HG03469 (cell line): ENCODE results near the gene FHIT.
"Not testable (repeated sequence)": the region's sequence is repeated elsewhere in the genome, so short reads cannot be mapped to it uniquely, and the experiment has no call there.

Source experiments
- ATAC-seq: cut with Tn5 transposase; IDR thresholded peaks from one replicate; pipeline ENCODE4 v1.9.1; 2021; ENCODE audit warnings: mild to moderate bottlenecking, moderate library complexity, moderate number of reproducible peaks; ENCODE audit not compliant: unreplicated experiment

Gene FHIT

GRCh38 chr3:60585918-60586317 is 665.3 kb downstream of the FHIT start:
- ATAC-seq: peak; percentile 79

GRCh38 chr3:60584250-60584649 is 667.0 kb downstream of the FHIT start:
- no peak for ATAC-seq

- no peak for ATAC-seq
Observed at GRCh38 chr3:60582288-60582687, 669.0 kb downstream of the FHIT start.

GRCh38 chr3:60580809-60581208 is 670.4 kb downstream of the FHIT start:
- ATAC-seq: no peak

- ATAC-seq: no peak
Observed at GRCh38 chr3:60579734-60580133, 671.5 kb downstream of the FHIT start.

DNA sequence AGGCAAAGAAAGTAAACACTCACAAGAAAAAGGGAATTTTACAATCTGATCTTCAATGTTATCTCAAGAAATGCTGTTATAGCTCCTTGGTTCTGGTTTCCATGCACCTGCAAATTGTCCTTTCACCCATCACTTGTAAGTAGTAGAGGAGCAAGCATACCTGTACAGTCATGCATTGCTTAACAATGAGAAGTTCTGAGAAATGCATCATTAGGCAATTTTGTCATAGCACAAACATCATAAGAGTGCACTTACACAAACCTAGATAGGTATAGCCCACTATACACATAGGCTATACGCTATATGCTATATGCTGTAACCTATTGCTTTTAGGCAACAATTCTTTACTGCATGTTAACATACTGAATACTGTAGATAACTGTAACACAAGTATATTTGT is 672.3 kb downstream of the FHIT start:
- ATAC-seq: no peak

- ATAC-seq: no peak
Observed at GRCh38 chr3:60577601-60578000, 673.7 kb downstream of the FHIT start.

DNA sequence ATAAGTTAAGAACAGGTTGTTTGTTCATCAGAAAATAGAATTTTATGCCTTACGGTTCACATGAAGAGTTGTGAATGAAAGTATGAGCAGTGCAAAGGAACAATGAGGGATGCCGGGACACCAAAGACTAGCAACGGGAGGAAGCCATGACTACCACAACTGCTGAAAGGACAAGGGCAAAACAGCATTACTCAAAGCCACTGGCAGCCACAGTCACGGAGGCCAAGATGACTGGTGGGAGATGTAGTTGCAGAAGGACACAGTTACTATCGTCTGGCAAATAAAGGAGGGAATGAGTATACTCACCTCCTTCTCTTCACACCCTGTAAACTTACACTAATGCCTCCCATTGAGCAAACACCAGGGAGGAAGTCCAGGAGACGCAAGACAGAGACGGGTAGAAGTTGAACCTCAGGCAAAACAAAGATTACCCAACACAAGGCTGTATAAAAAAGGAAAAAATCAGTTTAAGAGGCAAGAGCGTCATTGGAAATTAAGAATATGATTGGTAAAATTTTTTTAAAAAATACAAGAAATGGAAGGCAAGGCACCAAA is 675.5 kb downstream of the FHIT start:
- ATAC-seq: no peak

GRCh38 chr3:60574046-60574769 is 677.0 kb downstream of the FHIT start:
- no peak for ATAC-seq

DNA sequence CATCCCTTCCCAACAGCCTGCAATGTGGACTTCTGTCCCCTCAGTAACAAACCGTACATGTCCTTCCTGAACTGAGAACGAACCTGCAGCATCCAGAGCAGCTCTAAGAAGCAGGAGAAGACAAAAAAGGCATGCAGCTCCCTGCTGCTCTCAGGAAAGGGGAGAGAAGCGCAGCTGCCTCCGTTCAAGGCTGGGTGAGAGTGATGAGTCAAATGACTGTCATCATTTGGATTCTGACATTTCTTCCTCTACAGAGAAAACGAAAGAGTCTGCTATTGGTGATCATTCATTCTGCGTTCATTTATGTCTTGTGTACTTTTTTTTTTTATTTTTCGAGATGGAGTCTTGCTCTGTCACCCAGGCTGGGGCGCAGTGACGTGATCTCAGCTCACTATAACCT is 677.8 kb downstream of the FHIT start:
- ATAC-seq: no peak

DNA sequence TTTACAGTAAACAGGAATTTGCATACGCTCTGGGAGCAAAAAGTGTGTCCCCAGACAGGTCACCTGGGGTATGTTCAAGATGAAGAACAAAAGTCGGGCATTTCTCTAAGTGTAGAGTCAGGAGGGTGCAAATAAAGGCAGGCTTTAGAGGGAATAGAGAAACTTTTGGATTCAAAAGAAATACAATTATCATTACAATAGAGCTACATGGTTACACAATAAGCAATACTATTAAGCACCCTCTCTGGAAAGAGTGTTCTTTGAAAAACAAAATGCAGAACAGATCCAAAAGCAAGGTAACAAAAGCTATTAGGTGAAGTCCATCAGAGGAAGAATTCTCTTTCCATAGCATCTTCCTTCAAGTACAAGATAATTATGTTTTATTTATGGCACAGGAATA is 679.7 kb downstream of the FHIT start:
- ATAC-seq: no peak

DNA sequence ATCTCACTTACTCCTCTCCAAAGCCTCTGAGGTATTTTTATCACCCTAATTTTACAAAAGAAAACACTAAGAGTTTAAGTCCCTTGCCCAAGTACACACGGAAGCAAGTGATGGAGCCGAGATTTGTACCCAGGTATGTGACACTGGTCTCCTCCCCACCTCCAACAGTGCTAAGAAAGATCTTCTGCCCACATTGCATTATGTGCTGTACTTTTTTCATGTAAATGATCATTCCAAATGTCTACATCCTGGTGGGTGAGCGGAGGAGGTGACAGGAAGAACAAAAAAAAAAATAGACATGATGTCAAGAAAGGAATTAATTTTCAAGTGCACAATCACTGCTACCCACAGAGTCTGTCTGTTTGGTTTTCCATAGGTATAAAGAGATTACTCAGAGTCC is 694.1 kb downstream of the FHIT start:
- ATAC-seq: no peak

- ATAC-seq: peak; percentile 95
Observed at GRCh38 chr3:60555686-60556354, 695.4 kb downstream of the FHIT start.

DNA sequence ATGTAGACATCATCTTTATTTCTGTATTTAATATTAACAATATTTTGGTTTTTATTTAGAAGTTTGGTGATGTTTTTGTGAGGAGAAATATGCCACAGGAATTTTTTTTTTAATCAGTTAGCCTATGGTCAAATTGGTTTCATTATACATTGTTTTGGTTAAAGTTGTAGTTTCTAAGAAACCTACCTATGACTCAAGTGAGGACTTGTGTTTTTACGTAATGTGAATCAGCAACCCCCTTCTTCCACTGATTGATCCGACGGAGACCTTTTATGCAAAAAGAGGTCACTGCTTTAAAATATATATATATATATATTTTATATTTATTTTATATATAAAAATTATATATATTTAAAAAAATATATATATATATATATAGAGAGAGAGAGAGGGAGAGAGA is 698.1 kb downstream of the FHIT start:
- ATAC-seq: no peak

DNA sequence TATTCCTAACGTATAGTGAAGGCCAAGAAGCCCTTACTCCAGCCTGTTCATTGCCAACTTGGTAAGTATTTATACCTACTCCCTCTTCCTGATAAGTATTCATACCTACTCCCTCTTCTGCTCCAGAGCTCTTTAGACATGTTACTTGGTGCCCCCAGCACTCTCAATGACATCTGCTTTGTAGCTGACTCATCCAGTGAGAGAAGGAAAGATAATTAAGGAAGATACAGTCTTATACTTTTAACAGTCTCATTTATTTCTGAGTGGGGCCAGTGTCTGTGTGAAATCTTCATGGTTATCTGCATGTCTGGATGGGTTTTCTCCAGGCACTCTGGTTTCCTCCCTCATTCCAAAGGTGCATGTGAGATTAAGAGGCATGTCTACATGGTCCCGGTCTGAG is 698.7 kb downstream of the FHIT start:
- no peak for ATAC-seq

GRCh38 chr3:60551455-60552209 is 699.6 kb downstream of the FHIT start:
- no peak for ATAC-seq

DNA sequence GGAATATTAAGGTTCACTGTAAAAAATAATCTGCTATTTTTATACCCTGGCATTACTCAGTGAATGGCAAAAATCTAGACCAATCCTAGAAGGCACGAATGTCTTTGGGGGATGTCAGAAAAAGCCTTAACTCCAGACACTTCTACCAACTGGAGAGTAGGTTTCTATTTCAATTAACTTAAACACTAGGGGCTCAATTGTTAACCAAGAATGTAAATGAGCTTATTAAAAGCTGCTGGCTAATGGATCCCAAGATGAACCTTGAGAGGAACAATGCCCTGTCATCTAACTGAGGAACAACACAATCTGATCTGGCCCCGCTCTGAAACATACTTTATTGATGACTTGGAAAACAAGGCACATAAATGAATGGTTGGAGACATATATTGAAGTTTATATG is 701.4 kb downstream of the FHIT start:
- no peak for ATAC-seq

DNA sequence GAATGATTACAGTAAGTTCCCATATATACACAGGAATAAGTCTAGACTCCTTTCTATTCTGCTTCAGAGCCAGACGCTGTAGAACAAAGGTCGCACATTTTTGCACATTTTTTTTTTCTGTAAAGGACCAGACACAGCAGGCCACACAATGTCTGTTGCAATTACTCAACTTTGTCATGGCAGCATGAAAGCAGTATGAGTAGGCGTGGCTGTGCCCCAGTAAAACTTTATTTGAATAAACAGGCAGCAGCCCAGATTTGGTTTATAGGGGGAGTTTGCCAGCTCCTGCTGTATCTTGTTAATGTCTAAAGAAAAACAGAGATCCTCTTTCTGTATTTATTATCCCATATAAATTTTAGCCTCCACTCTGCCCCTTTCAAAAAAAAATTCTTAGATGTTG is 708.3 kb downstream of the FHIT start:
- no peak for ATAC-seq

GRCh38 chr3:60539394-60539793 is 711.9 kb downstream of the FHIT start:
- not testable (repeated sequence) for ATAC-seq

DNA sequence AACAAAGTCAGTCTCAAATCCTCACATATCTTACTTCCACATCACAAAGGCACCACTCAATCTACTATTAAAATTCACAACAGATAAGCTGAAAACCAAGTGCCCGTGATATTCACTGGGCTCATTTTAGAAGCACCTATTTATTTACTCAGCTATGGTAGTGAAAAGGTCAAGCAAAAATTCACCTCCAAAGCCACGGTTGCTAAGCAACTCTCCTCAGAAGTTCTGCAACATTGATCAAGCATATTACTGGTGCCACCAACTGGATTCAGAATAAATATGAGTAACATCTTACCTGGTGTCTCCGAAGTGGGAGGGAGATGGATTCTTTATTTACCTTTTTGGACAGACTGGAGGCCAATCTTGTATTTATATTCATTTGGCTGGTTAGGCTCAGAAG is 714.8 kb downstream of the FHIT start:
- peak; percentile 91 for ATAC-seq

DNA sequence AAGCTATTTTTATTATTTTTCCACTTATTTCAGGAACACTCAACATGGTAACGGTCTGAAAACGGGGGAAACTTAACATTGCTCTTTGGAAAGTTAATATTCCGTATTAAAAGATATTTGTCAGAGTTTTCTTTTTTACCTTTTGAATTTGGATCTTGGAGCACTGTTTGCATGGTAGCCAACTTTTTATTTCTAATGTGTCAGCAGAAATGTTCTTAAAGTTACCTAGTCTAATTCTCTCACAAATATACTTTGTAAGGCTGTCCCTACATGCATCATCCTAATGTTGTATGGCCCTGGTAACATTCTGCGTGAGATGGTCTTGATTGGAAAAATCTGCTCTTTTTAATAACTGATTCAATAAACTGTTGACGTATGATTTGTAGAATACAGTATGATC is 719.5 kb downstream of the FHIT start:
- ATAC-seq: no peak

- ATAC-seq: peak; percentile 64
Observed at GRCh38 chr3:60528651-60529050, 722.6 kb downstream of the FHIT start.
